Pancreas (tissue), 10 donors: ENCODE data around the gene GALNT16. TPM values are rescaled to one million over a fixed set of nuclear protein-coding genes. Genes with fewer than 3 reads are reported as not detected.
A peak's percentile ranks its signal among the peaks of the same experiment; 100 is the strongest.

Experiments used
- ATAC-seq, 4 donors: fragments of 200-7000 bp; cut with Tn5 transposase; one replicate each; pipeline versions ENCODE4 v1.8.0 to v1.9.1; 2020; ENCODE audit warnings: mild to moderate bottlenecking in 4 of 4, moderate library complexity in 4 of 4
- DNase-seq, 6 donors: peaks; one replicate each; pipeline ENCODE4 v3.0.0-alpha.2; 2020
- FAIRE-seq: peaks from 2 replicates; lab custom pipeline; 2012; peaks lifted over from hg19 to GRCh38; lab: Jason Lieb, UNC
- H3K27ac ChIP-seq, 4 donors: fragments of 200-600 bp; sonication (generic); 1 replicate in 3 of 4; 2 replicates in 1 of 4; pipeline versions ENCODE4 v1.5.0 to v1.8.0; 2020
- H3K27me3 ChIP-seq, 4 donors: fragments of 200-600 bp; one replicate each; pipeline ENCODE4 v1.8.0; 2021
- H3K36me3 ChIP-seq, 3 donors: fragments of 200-600 bp; sonication (generic) in 1 of 3; one replicate each; pipeline versions ENCODE4 v1.5.0 to v1.8.0; 2020 to 2021
- H3K4me1 ChIP-seq, 3 donors: fragments of 200-600 bp; one replicate each; pipeline ENCODE4 v1.8.0; 2021
- H3K4me3 ChIP-seq, 4 donors: fragments of 200-600 bp; sonication (generic) in 2 of 4; one replicate each; pipeline versions ENCODE4 v1.5.0 to v1.8.0; 2020 to 2021
- H3K9me3 ChIP-seq, 4 donors: fragments of 200-600 bp; one replicate each; pipeline ENCODE4 v1.8.0; 2021
- WGBS, 2 donors: extraction: QIAGEN DNeasy Blood & Tissue Kit; methylation state at CpG; one replicate each; pipeline ENCODE4 v1.1.7; 2013; 5-methylcytosine and 5-hydroxymethylcytosine counted together
- intact Hi-C, 3 donors: fragments of 100-400 bp; cut with DNase I; formaldehyde crosslinking; loops; one replicate each; pipeline versions ENCODE4 v1.11.1 to v1.14.2; 2022
- polyA plus RNA-seq, 2 donors: library from polyadenylated mRNA; stranded (reverse); fragments of 200-250 nt; gene quantifications; one replicate each; pipeline ENCODE4 v1.2.3, GENCODE V29; 2013
- total RNA-seq, 6 donors: library from RNA; stranded (reverse); fragmentation: NEBNext Ultra II Directional in 4 of 6; extraction: Animal tissue kit (Norgen Biotek cat#: 25700) in 4 of 6; gene quantifications; one replicate each; pipeline versions ENCODE4 v1.2.1 to v1.2.4, GENCODE V29; 2021 to 2023
- TF ChIP-seq, protein P1 (sequence below), 4 donors: fragments of 200-600 bp; sonication (generic) in 3 of 4; IDR thresholded peaks; one replicate each; pipeline versions ENCODE4 v1.5.0 to v1.8.0; 2021; ENCODE audit warnings: antibody characterized with exemption in 4 of 4
- donor health status: healthy with polysubstance abuse.
- donor health status: DM: no; HTN: no; CAD: no; lungs with moderate emphysema.
- donor health status: DM: no; HTN: no; CAD: no.
- donor health status: control.
- donor health status: control.
- donor health status: Bipolar disorder and iron deficiency.
- donor health status: DM: yes; HTN: yes; CAD: no.
- donor health status: DM: no; HTN: no; CAD: no.
- donor health status: DM: no; HTN: no; CAD: no.
- donor health status: DM: yes; HTN: yes; CAD: no.

Gene GALNT16
- total and polyA plus RNA-seq, 8 donors: 0.93 to 3.2 (median 1.9) TPM

- Histone ChIP-seq H3K9me3 (no peaks in the 10 kb centered on the region), H3K36me3 (no peaks in the 10 kb centered on the region), H3K27ac (no peak overlapping the region), H3K27me3 (no peaks in the 10 kb centered on the region), H3K4me3 (no peak overlapping the region), H3K4me1 (no peaks in the 10 kb centered on the region)
- ATAC-seq: no peak
- FAIRE-seq: no peak
- TF ChIP-seq, protein P1, sequence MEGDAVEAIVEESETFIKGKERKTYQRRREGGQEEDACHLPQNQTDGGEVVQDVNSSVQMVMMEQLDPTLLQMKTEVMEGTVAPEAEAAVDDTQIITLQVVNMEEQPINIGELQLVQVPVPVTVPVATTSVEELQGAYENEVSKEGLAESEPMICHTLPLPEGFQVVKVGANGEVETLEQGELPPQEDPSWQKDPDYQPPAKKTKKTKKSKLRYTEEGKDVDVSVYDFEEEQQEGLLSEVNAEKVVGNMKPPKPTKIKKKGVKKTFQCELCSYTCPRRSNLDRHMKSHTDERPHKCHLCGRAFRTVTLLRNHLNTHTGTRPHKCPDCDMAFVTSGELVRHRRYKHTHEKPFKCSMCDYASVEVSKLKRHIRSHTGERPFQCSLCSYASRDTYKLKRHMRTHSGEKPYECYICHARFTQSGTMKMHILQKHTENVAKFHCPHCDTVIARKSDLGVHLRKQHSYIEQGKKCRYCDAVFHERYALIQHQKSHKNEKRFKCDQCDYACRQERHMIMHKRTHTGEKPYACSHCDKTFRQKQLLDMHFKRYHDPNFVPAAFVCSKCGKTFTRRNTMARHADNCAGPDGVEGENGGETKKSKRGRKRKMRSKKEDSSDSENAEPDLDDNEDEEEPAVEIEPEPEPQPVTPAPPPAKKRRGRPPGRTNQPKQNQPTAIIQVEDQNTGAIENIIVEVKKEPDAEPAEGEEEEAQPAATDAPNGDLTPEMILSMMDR (IDR thresholded peaks at IDR 0.05): no peak
- DNase-seq: peak in 2 of 6 donors; percentile 10
- intact Hi-C loops: no loop called here
- 72 to 85% methylated on average over 4 of the region's 4 CpGs for WGBS, 2 donors
Observed at GRCh38 chr14:69331206-69331605, 71.2 kb downstream of the GALNT16 start.

DNA sequence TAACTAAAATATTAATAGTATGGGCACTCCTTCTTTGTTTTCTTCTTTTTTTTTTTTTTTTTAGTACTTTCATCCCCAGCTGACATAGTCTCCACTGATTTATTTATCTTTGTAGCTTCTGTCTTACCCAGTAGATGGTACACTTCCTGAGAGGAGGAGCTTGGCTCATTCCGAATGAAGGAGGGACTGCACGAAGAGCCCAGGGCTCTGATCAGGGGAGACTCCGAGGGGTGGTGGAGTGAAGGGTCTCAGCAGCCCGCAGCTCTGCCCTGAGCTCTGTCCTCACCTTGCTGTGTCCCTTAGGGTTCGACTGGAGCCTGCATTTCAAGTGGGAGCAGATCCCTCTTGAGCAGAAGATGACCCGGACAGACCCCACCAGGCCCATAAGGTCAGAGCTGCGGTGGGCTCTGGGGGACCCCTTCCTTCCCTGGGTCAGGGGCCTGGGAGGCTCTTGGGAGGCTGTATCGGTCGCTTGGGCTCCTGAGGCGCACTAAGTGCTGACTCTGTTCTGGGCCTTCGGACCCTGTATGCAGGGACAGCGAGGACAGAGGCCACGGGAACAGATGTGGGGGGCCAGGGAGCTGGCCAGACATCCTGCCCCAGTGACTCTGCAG, 72.9 kb downstream of the GALNT16 start:
- 73 to 79% methylated on average over 13 of the region's 13 CpGs for WGBS, 2 donors
- intact Hi-C loops: no loop called here
- no peaks in the 10 kb centered on the region for H3K36me3 ChIP-seq
- no peak overlapping the region for H3K4me3 ChIP-seq
- H3K27me3 ChIP-seq: no peaks in the 10 kb centered on the region
- DNase-seq (peak in 2 of 6 donors; percentile 36 to 40), ATAC-seq (no peak), FAIRE-seq (no peak)
- no peaks in the 10 kb centered on the region for H3K4me1 ChIP-seq
- H3K27ac ChIP-seq: no peak overlapping the region
- no peaks in the 10 kb centered on the region for H3K9me3 ChIP-seq
- TF ChIP-seq, protein P1 (IDR thresholded peaks at IDR 0.05): no peak

DNA sequence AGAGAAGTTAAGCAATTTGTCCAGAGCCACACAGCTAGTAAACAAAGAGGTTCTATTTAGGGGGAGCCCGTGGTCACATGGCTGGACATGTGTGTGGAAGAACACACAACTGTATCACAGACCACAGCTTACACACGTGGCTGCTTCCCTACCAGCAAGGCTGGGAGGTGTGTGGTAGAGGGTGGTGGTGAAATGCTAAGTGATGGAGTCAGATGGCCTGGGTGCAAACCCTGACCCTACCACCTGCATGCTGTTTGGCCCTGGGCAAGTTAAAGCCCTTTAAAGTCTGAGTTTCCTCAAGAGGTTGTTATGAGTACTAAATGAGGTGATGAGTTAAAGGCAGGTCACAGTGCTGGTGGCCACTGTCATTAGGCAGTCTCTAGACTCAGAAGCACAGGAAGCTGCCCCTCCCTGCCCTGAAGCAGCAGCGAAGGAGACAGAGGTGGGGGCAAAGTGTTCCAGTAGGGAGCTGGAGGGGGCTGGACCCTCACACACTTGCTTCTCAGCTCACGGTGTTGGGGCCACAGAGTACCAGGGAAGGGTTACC, 73.9 kb downstream of the GALNT16 start:
- no peak overlapping the region for H3K4me3 ChIP-seq
- intact Hi-C loops: no loop called here
- ATAC-seq (no peak), FAIRE-seq (no peak), DNase-seq (peak in 1 of 6 donors; percentile 6)
- WGBS, 2 donors: 68 to 75% methylated on average over 4 of the region's 4 CpGs
- no peak overlapping the region for H3K27ac ChIP-seq
- H3K4me1 ChIP-seq: no peaks in the 10 kb centered on the region
- TF ChIP-seq, protein P1 (IDR thresholded peaks at IDR 0.05): no peak
- H3K36me3 ChIP-seq: no peaks in the 10 kb centered on the region
- no peaks in the 10 kb centered on the region for H3K9me3 ChIP-seq
- H3K27me3 ChIP-seq: no peaks in the 10 kb centered on the region

GRCh38 chr14:69334576-69334975, 74.6 kb downstream of the GALNT16 start:
- no peak overlapping the region for H3K27ac ChIP-seq
- no peaks in the 10 kb centered on the region for H3K9me3 ChIP-seq
- no peaks in the 10 kb centered on the region for H3K4me1 ChIP-seq
- no peak overlapping the region for H3K4me3 ChIP-seq
- FAIRE-seq: no peak
- TF ChIP-seq, protein P1 (IDR thresholded peaks at IDR 0.05): no peak
- DNase-seq: no peak
- intact Hi-C loops: no loop called here
- ATAC-seq: no peak
- no peaks in the 10 kb centered on the region for H3K27me3 ChIP-seq
- WGBS, 2 donors: 69 to 90% methylated on average over 6 of the region's 6 CpGs
- H3K36me3 ChIP-seq: no peaks in the 10 kb centered on the region

DNA sequence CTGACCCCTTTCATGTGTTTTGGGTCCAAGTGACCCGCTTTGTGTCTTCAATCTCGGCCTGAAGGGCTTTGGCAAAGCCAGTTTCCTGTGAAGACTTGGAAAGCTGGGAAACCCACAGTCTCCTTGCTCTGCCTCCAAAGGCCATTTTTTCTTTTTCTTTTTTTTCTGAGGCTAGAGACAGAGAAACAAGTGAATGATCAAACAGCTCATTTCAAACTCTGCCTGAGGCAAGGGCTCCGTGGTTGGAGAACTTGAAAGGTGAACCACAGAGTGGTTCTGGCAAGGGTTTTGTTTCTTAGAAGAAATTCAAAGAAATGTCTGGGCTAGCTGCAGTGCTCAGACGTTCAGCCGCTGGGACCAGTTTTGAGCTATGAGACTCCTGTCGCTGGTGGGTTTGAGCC, 75.4 kb downstream of the GALNT16 start:
- no peaks in the 10 kb centered on the region for H3K9me3 ChIP-seq
- no peaks in the 10 kb centered on the region for H3K36me3 ChIP-seq
- H3K4me3 ChIP-seq: no peak overlapping the region
- intact Hi-C loops: no loop called here
- ATAC-seq: no peak
- H3K27me3 ChIP-seq: no peaks in the 10 kb centered on the region
- WGBS, 2 donors: 68 to 71% methylated on average over 6 of the region's 6 CpGs
- TF ChIP-seq, protein P1 (IDR thresholded peaks at IDR 0.05): no peak
- no peak overlapping the region for H3K27ac ChIP-seq
- no peak for FAIRE-seq
- H3K4me1 ChIP-seq: no peaks in the 10 kb centered on the region
- peak in 1 of 6 donors; percentile 7 for DNase-seq
